GM18511 (cell line): ENCODE data around the gene OCRL.
A peak's percentile ranks its signal among the peaks of the same experiment; 100 is the strongest.
"Not testable (repeated sequence)": the region's sequence is repeated elsewhere in the genome, so short reads cannot be mapped to it uniquely, and the experiment has no call there.

Source experiments
- ATAC-seq: cut with Tn5 transposase; IDR thresholded peaks from one replicate; pipeline ENCODE4 v1.9.1; 2021; ENCODE audit warnings: mild to moderate bottlenecking, moderate library complexity; ENCODE audit not compliant: unreplicated experiment

OCRL gene

DNA sequence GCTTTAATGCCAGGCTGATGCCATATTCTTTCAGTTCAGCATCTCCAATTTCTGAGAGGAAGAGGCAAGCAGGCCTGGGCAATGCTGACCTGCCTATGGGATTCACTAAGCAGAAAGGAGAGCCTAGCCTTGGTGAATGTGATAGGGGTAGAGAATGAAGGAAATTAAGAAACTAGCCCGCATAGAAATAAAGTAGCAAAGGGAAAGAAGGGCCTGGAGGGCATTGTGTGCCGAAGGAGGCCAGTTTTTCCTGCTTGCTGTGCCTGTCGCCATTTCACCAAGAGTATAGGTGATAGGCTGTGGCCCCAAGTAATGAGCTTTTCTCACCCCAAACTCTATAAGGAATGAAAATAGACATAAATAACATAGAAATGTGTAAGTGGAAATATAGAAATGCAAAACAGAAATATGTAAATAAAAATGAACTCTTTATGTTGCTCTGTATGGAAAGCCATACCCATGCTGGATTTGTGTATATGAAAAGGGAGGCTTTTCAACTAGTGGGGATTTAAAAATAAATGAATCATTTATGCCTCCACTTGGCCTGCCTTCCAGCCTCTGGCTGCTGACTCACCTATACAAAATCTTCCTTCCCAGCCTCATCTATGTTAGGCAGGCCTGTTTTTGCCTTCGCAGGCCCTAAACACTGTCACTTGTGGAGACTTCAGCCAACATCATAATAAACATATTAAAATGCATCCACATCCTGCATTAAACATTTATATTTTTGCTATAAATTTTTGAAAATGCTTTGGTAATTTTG, 5.1 kb upstream of the OCRL start:
- no peak for ATAC-seq

DNA sequence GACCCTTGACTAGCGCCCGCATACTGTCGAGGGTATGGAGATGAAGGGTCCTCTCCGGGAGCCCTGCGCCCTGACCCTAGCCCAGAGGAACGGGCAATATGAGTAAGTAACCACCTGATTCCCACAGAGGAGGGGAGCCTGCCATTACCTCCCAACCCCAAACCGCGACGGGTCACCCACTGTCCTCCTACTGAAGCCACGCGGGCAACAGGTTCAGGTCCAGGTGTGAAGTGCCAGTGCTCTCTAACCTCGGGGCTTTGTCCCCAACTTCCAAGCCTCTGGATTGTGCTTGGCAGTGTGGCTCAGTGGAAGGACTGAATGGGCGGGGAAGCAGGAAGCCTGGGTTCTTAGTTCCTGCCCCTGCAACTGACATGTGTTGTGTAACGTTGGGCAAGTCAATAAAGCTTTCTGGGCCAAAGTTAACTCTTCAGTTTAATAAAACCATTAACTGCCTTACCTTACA, 694 bp downstream of the OCRL start:
- ATAC-seq: peak; percentile 61

DNA sequence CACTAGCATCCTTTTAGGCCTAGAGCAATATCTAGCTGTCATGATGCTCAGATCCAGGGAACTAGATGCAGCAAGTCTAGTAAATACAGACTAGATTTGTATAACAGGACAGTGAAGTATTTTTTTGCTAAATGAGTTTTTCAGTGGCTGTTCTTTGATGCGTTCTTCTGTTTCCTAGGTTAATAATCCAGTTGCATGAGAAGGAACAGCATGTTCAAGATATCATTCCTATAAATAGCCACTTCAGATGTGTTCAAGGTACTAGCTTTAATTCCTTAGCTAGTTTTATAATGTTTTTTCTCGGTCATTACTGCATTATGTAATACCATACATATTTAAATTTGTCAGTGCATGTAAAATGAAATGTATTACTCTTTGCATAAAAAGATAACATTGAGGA, 4.7 kb downstream of the OCRL start:
- ATAC-seq: no peak

DNA sequence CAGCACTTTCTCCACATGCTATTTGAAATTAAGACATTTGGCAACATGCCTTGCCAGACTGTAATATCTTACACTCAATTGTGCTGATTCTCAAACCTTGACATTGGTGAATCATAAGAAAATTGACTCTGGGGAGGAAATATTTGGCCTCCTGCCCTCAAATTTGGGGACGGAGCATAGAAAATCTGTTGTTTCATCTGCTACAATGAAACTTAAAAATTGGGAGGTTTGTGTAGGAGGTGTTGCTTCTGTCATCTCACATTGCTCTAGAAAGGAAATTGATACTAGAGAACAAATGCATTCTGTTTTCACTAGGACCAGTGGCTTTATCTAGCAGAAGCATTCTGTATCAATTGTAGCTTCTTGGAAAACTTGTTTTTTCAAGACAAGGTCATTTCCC, 5.3 kb downstream of the OCRL start:
- ATAC-seq: no peak

DNA sequence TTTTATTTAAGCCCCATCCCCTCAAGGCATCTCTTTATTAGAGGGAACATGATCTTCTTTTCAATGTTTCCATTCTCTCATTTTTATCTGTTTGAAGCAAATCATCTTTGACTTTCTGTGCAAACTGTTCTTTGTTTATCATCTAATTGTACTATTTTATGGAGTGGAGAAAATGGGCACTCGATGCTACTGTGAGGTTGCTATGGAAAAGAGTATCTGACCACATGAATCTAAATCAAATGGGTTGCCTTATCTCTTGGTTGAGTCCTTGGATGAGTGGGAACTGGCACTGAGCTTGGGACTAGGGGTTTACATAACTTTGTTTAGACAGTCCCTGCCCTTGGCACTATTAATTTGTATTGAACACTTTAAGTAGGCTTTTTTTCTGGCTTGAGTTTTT, 9.1 kb downstream of the OCRL start:
- no peak for ATAC-seq

DNA sequence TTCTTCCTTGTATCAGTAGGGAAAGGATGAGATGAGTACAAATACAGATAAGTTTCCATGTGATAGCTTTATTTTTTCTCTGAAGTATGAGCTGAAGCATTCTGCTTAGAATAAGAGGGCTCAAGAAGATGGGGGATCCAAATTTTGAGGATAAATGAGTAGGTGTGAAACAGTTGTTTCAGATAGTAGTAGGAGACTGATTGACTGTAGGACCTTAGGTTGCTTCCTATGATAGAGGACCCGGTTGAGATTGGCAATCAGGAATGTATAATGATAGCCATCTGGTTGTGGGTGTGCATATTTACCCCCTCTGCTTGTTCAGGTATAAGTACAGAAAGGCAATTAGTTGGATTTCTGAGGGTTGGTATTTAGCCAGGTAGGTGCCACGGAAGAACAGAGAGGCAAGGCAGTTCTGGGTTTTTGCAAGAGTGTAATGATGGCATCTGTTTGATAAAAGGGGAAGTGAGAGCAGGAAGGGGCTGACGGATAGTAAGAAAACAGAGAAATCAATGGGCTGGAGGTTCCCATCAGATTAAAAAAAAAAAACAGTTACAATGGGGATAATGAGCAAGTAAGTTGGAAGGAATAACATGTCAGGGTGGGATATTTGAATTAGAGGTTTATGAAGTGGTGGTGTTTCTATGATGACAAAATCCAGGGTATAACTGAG, 13.7 kb downstream of the OCRL start:
- peak; percentile 98 for ATAC-seq

DNA sequence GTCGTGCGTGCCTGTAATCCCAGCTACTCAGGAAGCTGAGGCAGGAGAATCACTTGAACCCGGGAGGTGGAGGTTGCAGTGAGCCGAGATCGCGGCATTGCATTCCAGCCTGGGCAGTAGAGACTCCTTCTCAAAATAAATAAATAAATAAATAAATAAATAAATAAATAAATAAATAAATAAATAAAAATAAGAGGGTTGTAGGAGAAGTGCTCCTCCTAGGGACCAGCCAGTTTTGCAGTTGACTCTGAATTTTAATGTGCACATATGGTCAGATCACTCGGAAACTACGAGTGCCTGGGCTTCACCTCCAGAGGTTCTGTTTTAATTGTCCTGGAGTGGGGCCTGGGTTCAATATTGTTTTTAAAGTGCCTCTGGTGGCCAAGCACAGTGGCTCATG, 14.8 kb downstream of the OCRL start:
- not testable (repeated sequence) for ATAC-seq

DNA sequence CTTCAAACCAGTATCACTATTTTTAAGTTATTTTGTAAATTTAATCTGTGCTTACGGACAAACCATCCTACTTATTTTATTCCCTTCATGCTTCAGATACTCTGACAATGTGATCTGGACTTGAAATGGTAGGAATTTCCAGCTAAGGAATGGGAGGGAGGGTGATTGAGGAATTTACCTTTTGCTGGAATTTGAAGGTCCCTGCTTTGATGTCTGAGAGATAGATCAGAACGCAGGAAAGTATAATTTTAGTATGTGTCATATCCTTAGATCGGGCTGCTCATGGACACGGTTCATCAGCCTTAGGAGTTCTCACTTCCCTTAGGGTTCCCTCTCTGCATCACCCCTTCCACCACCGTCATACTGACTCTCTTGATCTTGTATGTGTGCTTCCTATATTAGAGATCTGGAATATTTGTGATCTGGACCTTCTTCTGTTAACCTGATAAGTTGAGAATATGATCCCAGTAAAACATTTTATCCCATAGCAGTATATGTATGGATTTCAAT, 16.8 kb downstream of the OCRL start:
- ATAC-seq: no peak

DNA sequence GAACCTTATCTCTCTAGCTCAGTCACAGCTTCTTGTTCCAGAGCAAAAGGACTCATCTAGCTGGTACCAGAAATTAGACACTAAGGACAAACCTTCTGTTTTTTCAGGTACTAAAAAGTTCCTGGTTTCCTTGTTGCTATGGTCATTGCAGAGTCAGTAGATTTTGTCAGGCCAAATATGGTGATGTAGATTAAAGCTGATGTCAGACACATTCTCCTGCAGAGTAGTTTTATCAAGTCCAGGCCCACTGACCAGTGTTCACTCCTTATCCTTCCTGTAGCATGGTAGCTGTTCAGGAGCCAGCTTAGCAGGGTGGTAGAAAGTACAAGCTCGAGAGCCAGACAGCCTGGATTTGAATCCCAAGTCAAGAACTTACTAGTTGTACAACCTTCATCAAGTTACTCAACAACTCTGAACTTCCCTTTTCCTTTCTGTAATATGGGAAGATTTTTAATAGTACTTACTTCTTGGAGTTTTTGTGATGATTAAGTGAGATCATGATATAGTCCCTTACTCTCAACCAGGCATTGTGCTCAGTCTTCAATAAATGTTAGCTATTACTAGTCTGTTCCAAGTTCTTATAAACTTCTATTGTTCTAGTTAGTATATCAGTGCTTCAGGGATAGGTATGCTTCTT, 17.9 kb downstream of the OCRL start:
- no peak for ATAC-seq

DNA sequence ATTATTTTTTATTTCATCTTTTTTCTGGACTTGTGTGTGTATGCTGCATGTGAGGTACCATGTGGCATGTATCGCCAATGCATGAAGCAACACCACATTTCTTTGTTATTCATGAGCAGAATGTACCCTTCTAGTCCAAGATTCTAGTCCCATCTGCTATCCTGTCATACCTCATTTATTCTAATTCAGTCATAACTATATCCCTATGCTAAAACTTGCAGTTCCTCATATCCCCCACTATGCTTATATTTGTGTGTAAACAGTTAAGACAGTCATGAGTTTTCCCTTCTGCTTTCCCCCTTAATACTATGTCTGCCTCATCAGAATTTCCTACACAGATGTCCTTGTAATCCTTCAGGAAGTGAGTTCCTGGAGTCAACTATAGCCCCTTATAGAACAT, 19.7 kb downstream of the OCRL start:
- no peak for ATAC-seq

DNA sequence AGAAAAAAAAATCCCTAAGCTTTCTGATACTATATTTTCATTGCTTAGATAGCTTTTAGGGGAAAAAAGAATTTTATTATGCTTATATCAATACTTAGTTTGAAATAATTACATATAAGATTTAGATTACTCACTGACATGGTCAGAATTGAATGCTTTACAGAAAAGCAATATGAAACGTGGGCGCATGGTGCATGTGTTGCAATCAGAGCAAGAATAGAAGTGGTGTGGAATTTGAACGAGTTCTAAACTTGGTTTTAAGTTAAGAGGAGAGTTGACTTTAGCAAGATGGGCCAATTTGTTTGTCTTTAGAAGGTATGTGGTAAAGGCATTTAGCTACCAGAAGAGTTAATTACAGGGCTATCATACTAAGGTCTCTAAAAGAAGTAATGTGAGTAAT, 21.4 kb downstream of the OCRL start:
- ATAC-seq: no peak

DNA sequence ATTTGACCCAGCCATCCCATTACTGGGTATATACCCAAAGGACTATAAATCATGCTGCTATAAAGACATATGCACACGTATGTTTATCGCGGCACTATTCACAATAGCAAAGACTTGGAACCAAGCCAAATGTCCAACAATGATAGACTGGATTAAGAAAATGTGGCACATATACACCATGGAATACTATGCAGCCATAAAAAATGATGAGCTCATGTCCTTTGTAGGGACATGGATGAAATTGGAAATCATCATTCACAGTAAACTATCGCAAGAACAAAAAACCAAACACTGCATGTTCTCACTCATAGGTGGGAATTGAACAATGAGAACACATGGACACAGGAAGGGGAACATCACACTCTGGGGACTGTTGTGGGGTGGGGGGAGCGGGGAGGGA, 24.3 kb downstream of the OCRL start:
- ATAC-seq: not testable (repeated sequence)

DNA sequence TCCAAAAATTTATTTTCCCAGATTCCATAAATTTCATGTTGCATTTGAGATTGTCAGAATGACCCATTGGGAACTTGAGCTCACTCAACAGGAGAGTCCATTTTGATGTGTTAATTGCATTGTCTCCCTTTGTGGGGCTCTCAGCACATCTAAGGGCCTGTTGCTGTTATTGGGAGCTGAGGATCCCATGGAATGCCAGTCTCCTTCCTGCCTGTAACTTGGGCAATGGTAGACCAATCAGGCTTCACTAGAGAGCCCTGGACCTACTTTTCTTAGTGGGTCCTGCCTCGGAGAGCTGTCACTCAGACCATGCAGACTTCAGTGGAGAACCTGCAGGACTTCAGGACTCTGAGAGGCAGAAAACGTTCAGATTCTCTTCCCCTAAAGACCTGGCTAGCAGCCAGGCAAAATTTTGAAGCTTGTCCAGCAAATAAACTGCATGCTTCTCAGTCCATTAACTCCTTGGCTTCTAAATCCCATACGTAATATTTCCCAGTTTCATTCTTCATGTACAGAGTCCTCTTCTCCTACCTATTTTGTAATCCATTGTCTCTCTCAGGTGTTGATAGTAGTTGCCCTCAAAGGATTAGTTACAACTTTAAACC, 25.1 kb downstream of the OCRL start:
- no peak for ATAC-seq

DNA sequence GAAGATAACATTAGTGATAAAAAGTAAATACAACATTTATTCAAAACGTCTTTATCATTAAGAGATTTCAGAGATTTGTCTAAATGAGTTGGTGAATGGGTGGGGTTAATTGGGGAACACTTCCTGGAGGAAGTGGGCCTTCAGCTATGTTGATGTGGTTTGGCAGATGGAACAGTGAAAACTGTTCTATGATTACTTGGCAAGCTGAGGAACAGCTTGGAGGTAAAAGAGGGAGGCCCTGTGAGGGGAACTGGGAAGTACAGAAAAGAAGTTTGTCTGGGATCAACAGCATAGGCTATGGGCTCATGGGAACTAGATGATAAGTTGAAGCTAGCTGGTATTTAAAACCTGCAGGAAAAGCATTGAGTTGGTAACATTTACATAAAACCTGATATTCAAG, 26.0 kb downstream of the OCRL start:
- no peak for ATAC-seq

DNA sequence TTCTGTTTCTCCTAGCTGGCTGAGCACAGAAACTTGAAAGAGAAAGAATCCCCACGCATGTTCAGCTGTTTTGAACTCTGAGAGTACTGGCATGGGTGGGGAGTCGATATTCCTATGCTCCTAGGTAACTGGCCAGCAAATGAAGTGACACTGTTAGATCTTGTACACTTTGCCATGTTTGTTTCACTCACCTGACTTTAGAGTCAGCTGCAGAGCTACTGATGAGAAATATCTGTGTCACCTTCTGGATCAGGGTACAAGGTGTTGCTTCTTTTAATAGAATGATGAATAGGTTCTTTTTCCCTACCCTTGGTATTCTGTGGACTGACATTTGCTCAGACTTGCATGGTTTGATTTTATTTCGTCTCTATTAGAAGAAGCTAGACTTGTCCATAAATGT, 28.3 kb downstream of the OCRL start:
- no peak for ATAC-seq

DNA sequence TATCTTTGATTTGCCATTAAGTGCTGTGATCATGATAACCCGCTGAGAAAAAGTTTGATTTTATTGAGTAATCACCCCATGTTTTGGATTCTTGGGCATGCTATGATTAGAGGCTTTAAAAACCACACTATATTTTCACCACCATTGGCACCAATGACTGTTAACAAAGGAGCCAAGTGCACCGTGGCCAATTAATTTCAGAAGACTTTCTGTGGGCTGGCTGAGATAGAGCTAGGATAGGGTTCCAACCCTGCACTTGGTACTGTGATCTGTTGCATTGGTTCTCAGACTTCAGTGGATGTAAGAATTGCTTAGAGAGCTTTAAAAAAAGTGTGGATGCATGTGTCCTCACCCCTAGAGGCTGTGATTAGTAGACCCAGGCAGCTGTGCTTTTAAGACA, 32.4 kb downstream of the OCRL start:
- no peak for ATAC-seq

DNA sequence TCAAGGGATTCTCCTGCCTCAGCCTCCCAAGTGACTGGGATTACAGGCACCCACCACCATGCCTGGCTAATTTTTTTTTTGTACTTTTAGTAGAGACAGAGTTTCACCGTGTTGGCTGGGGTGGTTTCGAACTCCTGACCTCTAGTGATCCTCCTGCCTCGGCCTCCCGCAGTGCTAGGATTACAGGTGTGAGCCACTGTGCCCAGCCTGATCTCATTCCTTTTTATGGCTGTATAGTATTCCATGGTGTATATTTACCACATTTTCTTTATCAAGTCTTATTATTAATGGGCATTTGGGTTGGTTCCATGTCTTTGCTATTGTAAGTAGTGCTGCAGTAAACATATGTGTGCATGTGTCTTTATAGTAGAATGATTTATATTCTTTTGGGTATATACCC, 33.6 kb downstream of the OCRL start:
- ATAC-seq: not testable (repeated sequence)

DNA sequence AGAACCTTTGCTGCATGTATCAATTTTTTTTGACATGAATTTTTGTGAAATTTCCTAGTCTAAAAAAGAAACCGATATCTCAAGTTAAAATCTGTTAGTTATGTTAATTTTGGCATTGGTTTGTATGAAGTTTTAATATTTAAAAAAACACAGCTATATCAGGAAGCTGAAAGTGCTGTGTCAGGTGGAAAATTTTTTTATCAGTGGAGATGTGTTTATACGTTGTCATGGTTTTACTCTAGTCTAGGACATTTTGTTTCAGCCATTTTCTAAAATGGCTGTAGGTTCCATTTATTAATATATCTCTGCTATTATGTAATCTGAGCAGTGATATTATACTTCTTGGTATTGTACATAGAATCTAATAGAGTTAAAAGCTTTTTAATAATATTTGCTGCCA, 34.2 kb downstream of the OCRL start:
- no peak for ATAC-seq

DNA sequence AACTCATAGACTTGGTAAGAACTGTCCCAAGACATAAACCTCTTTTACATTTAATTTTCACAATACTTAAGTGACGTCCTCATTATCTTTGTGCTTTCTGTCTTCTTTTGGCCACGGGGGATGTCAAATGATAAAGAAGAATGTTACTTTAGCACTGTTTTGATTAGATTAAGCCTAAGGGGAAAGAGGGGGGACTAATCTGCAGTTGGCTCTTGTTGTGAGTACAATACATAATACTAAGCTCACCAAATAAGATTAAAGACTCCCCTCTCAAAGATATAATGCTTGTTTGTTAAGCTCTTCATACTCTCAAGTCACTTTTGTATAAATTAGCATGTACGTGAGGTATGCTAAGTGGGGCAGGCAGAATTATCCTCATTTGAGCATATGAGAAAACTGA, 36.5 kb downstream of the OCRL start:
- no peak for ATAC-seq

DNA sequence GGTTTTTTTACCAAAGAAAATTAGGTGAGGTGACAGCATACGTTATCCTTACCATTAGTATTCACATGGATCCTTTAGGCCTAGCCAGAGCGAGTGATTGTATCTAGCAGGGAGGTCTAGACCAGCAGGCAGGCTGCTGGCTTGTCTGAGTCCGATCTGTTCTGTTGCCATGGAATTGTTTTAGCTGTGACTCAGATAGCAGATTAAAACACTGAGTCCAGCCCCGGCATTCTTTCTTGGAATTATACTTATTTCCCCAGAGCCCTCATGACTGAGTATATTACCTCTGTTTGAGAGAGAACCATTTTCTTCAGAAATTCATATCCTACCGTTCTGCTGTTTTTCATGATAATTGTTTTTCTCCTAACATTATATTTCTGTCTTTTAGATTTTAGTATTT, 37.4 kb downstream of the OCRL start:
- ATAC-seq: no peak

DNA sequence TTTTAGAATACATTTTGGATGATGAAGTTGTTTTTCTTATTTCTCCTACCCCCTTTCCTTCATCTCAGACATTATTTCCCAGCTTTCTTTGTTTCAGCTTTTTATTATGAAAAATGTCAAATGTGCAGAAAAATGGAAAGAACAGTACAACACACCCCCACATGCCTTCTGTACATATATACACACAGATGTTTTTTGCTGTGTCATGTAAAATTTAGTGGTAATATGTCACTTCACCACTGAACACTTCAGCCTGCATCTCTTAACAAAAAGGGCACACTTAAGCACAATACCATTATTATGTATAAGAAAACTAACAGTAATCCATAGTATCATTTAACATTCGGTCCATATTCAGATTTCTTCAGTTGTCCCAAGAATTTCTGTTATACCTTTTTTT, 37.8 kb downstream of the OCRL start:
- ATAC-seq: no peak

DNA sequence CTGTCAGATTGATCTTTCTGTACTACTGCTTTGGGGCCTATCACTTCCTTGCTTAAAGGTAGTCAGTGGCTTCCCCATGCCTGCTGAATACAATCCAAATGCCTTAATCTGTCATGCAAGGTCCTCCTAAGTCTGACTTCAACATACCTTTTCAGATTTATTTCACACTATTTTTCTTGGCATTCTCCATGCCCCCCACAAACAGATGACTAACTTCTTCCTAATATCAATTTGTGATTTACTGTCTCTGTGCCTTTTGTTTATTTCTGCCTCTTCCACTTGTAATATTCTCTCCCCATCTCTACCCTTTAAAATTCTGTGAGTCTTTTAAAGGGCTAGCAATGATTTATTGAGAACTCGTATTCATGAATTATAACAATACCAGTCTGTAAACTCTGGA, 41.8 kb downstream of the OCRL start:
- ATAC-seq: no peak
